Left lobe of liver (tissue), 2 donors: ENCODE data around the gene FOSB. TPM values are rescaled to one million over a fixed set of nuclear protein-coding genes. Genes with fewer than 3 reads are reported as not detected.
A peak's percentile ranks its signal among the peaks of the same experiment; 100 is the strongest.

Experiments
- ATAC-seq: fragments of 200-7000 bp; cut with Tn5 transposase; one replicate; pipeline ENCODE4 v1.9.1; 2020; ENCODE audit warnings: mild to moderate bottlenecking, moderate library complexity
- DNase-seq: peaks from one replicate; pipeline ENCODE4 v3.0.0-alpha.2; 2020; ENCODE audit warnings: low spot score
- total RNA-seq: library from RNA; stranded (reverse); gene quantifications from one replicate; pipeline ENCODE4 v1.2.1, GENCODE V29; 2021
- donor health status: DM: no; HTN: no; CAD: no; lungs with moderate emphysema.
- donor health status: DM: no; HTN: yes; CAD: no.

Gene FOSB
- total RNA-seq, 1 donor from 2014 or later, result 0.35 TPM

- no peak for ATAC-seq
- DNase-seq, result no peak
These were observed 25.4 kb upstream of the FOSB start for GRCh38 chr19:45442408-45442777.

GRCh38 chr19:45442778-45443461 is 24.9 kb upstream of the FOSB start:
- no peak for ATAC-seq

GRCh38 chr19:45443462-45444317 is 24.1 kb upstream of the FOSB start:
- ATAC-seq (peak; percentile 80), DNase-seq (peak; percentile 98)

More at GRCh38 chr19:45442778-45443461, 24.9 kb upstream of the FOSB start:
- peak; percentile 62 for DNase-seq

- ATAC-seq, result peak; percentile 82
- DNase-seq, result peak; percentile 98
These were observed 23.3 kb upstream of the FOSB start for GRCh38 chr19:45444318-45445041.

GRCh38 chr19:45445139-45445538 is 22.7 kb upstream of the FOSB start:
- DNase-seq, result no peak
- no peak for ATAC-seq

- DNase-seq, result no peak
- no peak for ATAC-seq
These were observed 21.5 kb upstream of the FOSB start for GRCh38 chr19:45446295-45446694.

- no peak for ATAC-seq
- no peak for DNase-seq
These were observed 20.9 kb upstream of the FOSB start for GRCh38 chr19:45446944-45447343.

- no peak for ATAC-seq
- DNase-seq, result no peak
These were observed 19.4 kb upstream of the FOSB start for GRCh38 chr19:45448425-45448756.

GRCh38 chr19:45448887-45449299 is 18.9 kb upstream of the FOSB start:
- DNase-seq, result no peak
- ATAC-seq, result no peak

- ATAC-seq (peak; percentile 4), DNase-seq (no peak)
These were observed 17.8 kb upstream of the FOSB start for GRCh38 chr19:45450012-45450333.

- no peak for ATAC-seq
- no peak for DNase-seq
These were observed 16.5 kb upstream of the FOSB start for GRCh38 chr19:45451131-45451849.

GRCh38 chr19:45451850-45452387 is 15.9 kb upstream of the FOSB start:
- DNase-seq (no peak), ATAC-seq (no peak)

GRCh38 chr19:45455707-45456499 is 11.9 kb upstream of the FOSB start:
- DNase-seq (peak; percentile 83), ATAC-seq (peak; percentile 87)

GRCh38 chr19:45456500-45456815 is 11.3 kb upstream of the FOSB start:
- no peak for ATAC-seq

GRCh38 chr19:45457776-45458175 is 10.0 kb upstream of the FOSB start:
- DNase-seq, result no peak
- ATAC-seq, result no peak

More at GRCh38 chr19:45456500-45456815, 11.3 kb upstream of the FOSB start:
- no peak for DNase-seq

GRCh38 chr19:45460807-45461347 is 6.9 kb upstream of the FOSB start:
- ATAC-seq, result no peak

GRCh38 chr19:45462174-45462573 is 5.6 kb upstream of the FOSB start:
- ATAC-seq (no peak), DNase-seq (no peak)

More at GRCh38 chr19:45460807-45461347, 6.9 kb upstream of the FOSB start:
- DNase-seq, result no peak

GRCh38 chr19:45463241-45463640 is 4.6 kb upstream of the FOSB start:
- ATAC-seq (no peak), DNase-seq (no peak)

GRCh38 chr19:45464274-45464673 is 3.5 kb upstream of the FOSB start:
- DNase-seq (no peak), ATAC-seq (no peak)
